ENCODE measurements around the gene TRPM4. TPM values are rescaled to one million over a fixed set of nuclear protein-coding genes. Genes with fewer than 3 reads are reported as not detected.
A peak's percentile ranks its signal among the peaks of the same experiment; 100 is the strongest.

TRPM4 gene
- 11.6 and 20.9 TPM in 2 replicates for total RNA-seq (2014; rRNA removed; shearing (Covaris generic))
- 36.2 and 44.2 TPM in 2 replicates for total RNA-seq (2022)
- Bru-seq, nascent RNA: percentile 51 among the genes with signal in this experiment
- BruChase-seq, experiment 1, labeled RNA remaining after a 6-hour chase: percentile 45 among the genes with signal in this experiment
- BruChase-seq, experiment 2, labeled RNA remaining after a 2-hour chase: percentile 44 among the genes with signal in this experiment
- long read RNA-seq, partial matches to known transcripts: 26 of 32 reads
- long read RNA-seq, other reads (novel, unspliced or antisense): 6 of 32 reads

DNA sequence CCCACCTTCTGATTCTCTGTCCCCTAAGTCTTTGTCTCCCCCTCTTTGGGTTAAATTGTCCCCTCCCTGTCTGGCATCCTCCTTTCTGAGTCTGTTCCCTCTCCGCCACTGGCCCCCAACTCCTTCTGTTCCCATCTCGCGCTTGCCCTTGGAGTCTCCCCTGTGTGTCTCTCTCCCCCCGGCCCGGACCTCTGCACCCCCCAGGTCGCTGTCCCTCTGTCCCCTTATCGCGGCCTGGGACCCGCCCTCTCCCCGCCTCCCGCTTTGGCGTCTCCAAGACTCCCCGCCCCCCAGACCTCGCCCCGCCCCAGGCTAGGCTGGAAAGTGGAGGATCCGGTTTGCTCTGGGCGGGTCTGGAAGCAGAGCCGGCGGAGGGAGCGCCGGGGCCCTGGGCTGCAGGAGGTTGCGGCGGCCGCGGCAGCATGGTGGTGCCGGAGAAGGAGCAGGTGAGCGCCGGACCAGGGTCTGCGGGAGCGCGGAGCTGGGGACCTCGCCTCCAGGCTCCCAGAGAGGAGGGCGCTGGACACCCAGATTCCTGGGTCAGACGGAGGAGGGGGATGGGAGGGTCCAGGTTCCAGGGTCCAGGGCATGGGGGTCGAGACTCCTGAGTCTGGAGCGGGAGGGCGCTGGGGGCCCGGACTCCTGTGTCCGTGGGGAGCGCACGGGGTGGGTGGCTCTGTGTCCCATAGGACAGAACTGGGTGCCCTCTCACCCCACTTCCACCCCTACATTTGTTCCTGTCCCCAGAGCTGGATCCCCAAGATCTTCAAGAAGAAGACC is at the start of gene TRPM4:
TSS of gene TRPM4 (plus strand) at position 348 of the 780 bp plus-strand sequence. CDS start at position 423, 75 bp downstream.
- H3K4me3 ChIP-seq (ENCODE audit: low read depth, low read length, poor library complexity, severe bottlenecking): no peak within 1 kb of the TSS
- no peak within 1 kb of the TSS for H3K4me2 ChIP-seq (ENCODE audit: low read length)
- no peak for TF ChIP-seq EZH2phosphoT487 (IDR thresholded peaks at IDR 0.05; ENCODE audit: borderline replicate concordance, low read depth, low read length)
- TF ChIP-seq, protein P1, sequence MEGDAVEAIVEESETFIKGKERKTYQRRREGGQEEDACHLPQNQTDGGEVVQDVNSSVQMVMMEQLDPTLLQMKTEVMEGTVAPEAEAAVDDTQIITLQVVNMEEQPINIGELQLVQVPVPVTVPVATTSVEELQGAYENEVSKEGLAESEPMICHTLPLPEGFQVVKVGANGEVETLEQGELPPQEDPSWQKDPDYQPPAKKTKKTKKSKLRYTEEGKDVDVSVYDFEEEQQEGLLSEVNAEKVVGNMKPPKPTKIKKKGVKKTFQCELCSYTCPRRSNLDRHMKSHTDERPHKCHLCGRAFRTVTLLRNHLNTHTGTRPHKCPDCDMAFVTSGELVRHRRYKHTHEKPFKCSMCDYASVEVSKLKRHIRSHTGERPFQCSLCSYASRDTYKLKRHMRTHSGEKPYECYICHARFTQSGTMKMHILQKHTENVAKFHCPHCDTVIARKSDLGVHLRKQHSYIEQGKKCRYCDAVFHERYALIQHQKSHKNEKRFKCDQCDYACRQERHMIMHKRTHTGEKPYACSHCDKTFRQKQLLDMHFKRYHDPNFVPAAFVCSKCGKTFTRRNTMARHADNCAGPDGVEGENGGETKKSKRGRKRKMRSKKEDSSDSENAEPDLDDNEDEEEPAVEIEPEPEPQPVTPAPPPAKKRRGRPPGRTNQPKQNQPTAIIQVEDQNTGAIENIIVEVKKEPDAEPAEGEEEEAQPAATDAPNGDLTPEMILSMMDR (conservative IDR thresholded peaks at IDR 0.05; ENCODE audit: low read length): no peak
- no TSS peak for BruUV-seq (replicated peaks)
- H3K9me2 ChIP-seq (ENCODE audit: insufficient read depth, low read length): no peaks in the 10 kb centered on the region
- no peak within 1 kb of the TSS for H2AFZ ChIP-seq (ENCODE audit: low read length)
- H3K9me3 ChIP-seq (ENCODE audit: low read length): no peaks in the 10 kb centered on the region
- H3K4me1 ChIP-seq (ENCODE audit: insufficient read depth, low read length, poor library complexity, severe bottlenecking): no peaks in the 10 kb centered on the region
- no peak within 1 kb of the TSS for H3K27ac ChIP-seq (ENCODE audit: low read depth, low read length, poor library complexity, severe bottlenecking)
- CTCF ChIA-PET (ENCODE audit: unreplicated experiment): no interaction called here
- H3K79me2 ChIP-seq (ENCODE audit: insufficient read depth, low read depth, low read length): no peaks in the 10 kb centered on the region
- no peaks in the 10 kb centered on the region for H4K20me1 ChIP-seq (ENCODE audit: insufficient read depth, low read length)
- H3K36me3 ChIP-seq (ENCODE audit: insufficient read depth, low read length): no peaks in the 10 kb centered on the region
- DNase-seq (ENCODE audit: low spot score): no peak
- intact Hi-C loops (cut with micrococcal nuclease; ENCODE audit: unreplicated experiment): no loop called here
- POLR2A ChIA-PET: no interaction called here

DNA sequence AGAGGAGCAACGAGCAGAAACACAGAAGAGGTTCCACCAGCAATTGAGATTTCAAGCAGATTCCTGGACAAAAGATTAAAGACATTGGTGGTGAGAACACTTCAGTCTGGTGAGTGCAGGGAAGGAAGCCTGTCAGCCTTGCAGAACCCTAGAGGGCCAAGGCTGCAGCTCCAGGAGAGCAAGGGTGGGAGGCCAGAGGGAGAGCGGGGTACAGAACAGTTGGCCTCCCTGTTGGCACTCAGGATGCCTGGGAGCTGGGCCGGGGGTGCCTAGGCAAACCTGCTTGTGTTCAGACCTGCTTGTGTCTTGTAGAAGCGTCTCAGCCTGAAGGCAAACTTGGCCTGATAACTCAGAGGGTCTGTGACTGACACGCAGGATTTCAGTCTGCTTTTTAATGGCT is 48.5 kb upstream of the TRPM4 start:
- Histone ChIP-seq H3K4me2 (ENCODE audit: low read length) (no peak overlapping the region), H3K9me3 (ENCODE audit: low read length) (no peaks in the 10 kb centered on the region), H3K9me2 (ENCODE audit: insufficient read depth, low read length) (no peaks in the 10 kb centered on the region), H3K36me3 (ENCODE audit: insufficient read depth, low read length) (peaks cover 60% of the 10 kb centered on the region), H4K20me1 (ENCODE audit: insufficient read depth, low read length) (no peaks in the 10 kb centered on the region), H3K79me2 (ENCODE audit: insufficient read depth, low read depth, low read length) (no peaks in the 10 kb centered on the region), H3K4me1 (ENCODE audit: insufficient read depth, low read length, poor library complexity, severe bottlenecking) (peaks cover 5% of the 10 kb centered on the region), H3K27ac (ENCODE audit: low read depth, low read length, poor library complexity, severe bottlenecking) (no peak overlapping the region), H3K4me3 (ENCODE audit: low read depth, low read length, poor library complexity, severe bottlenecking) (no peak overlapping the region), H2AFZ (ENCODE audit: low read length) (no peak overlapping the region)
- POLR2A ChIA-PET: no interaction called here
- TF ChIP-seq, protein P1 (conservative IDR thresholded peaks at IDR 0.05; ENCODE audit: low read length): no peak
- TF ChIP-seq EZH2phosphoT487 (IDR thresholded peaks at IDR 0.05; ENCODE audit: borderline replicate concordance, low read depth, low read length): no peak
- DNase-seq (ENCODE audit: low spot score): no peak
- intact Hi-C loops (cut with micrococcal nuclease; ENCODE audit: unreplicated experiment): no loop called here
- CTCF ChIA-PET (ENCODE audit: unreplicated experiment): no interaction called here
- no TSS peak for BruUV-seq (replicated peaks)

Measured in OCI-LY7 (cell line).